Measurements from ENCODE around the gene OTOA.

The OTOA gene

DNA sequence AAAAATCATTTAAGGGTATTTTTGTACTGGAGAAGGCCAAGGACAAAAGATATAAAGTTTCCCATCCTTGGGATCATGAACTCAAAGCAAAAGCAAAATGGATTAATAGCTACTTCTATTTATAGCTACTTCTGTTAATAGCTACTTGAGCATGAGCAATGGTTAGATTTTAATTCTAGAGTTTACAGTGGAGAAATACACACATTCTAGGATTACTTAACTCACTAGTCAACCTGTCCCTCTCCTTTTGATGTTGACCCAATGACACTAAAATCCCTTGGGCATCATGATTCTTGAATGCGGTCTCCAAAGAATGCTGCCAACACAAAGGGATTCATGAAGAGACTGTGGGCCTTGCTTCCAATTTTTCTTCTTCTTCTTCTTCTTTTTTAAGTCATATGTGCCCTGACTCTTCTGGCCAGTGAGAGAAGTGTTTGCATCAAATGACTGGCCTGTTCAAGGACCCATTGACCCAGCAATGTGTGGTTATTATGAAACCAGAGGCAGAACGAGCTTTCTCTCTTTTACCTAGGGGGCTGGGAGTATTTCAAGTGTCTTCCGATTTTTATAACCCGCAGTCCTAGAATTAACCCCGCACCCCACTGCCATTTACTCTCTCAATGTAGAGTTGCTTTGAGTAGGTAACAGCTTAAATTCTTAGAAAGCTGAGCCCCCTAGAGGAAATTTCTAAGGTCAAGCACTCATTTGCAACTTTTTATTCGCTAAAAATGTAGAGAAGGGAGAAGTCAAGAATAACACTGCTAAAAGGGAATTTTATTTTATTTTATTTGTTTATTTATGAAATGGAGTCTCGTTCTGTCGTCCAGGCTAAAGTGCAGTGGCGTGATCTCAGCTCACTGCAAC is 34.6 kb downstream of the OTOA start:
- no peak for DNase-seq (ENCODE audit: low spot score)
- H3K4me3 ChIP-seq = no peak overlapping the region
- H3K27ac ChIP-seq = no peak overlapping the region
- TF ChIP-seq, protein P1, sequence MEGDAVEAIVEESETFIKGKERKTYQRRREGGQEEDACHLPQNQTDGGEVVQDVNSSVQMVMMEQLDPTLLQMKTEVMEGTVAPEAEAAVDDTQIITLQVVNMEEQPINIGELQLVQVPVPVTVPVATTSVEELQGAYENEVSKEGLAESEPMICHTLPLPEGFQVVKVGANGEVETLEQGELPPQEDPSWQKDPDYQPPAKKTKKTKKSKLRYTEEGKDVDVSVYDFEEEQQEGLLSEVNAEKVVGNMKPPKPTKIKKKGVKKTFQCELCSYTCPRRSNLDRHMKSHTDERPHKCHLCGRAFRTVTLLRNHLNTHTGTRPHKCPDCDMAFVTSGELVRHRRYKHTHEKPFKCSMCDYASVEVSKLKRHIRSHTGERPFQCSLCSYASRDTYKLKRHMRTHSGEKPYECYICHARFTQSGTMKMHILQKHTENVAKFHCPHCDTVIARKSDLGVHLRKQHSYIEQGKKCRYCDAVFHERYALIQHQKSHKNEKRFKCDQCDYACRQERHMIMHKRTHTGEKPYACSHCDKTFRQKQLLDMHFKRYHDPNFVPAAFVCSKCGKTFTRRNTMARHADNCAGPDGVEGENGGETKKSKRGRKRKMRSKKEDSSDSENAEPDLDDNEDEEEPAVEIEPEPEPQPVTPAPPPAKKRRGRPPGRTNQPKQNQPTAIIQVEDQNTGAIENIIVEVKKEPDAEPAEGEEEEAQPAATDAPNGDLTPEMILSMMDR (IDR thresholded peaks at IDR 0.05) = no peak

DNA sequence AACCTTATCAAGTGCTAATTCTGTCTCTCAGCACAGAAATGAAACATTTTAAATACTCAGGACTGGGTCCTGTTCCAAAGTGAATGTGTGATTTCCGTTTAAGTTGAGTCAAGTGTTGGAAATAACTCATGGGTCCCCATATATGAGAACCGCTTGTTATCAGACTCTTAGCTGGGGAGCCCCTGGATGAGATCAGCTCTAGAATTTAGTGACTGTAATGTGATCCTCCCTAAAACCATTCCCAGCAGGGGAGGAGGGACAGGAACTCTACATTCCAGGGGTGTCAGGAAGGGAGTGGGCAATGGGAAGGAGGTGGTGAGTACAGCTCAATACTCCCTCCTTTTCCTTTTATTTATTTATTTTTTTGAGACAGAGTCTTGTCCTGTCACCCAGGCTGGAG is 37.5 kb downstream of the OTOA start:
- no peak overlapping the region for H3K27ac ChIP-seq
- TF ChIP-seq, protein P1 (IDR thresholded peaks at IDR 0.05) = no peak
- no peak for DNase-seq (ENCODE audit: low spot score)
- H3K4me3 ChIP-seq = no peak overlapping the region

DNA sequence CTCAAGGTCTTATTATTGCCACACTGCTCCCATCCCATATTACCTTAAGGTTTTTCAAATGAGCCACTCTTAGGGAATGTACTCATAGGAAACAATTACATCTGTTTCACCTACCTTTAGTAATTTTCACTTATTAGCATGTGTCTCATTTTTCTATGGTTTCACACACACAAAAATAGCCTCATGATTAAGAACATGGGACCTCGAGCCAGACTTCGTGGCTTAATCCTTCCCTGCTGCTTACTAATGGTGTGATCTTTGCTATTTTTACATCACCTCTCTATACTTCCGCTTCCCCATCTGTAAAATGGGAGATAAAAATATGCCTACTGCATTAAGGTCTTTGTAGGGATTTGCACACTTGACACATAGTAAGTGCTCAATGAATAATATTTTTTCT is 38.5 kb downstream of the OTOA start:
- TF ChIP-seq, protein P1 (IDR thresholded peaks at IDR 0.05) = no peak
- DNase-seq (ENCODE audit: low spot score) = no peak
- no peak overlapping the region for H3K27ac ChIP-seq
- no peak overlapping the region for H3K4me3 ChIP-seq

DNA sequence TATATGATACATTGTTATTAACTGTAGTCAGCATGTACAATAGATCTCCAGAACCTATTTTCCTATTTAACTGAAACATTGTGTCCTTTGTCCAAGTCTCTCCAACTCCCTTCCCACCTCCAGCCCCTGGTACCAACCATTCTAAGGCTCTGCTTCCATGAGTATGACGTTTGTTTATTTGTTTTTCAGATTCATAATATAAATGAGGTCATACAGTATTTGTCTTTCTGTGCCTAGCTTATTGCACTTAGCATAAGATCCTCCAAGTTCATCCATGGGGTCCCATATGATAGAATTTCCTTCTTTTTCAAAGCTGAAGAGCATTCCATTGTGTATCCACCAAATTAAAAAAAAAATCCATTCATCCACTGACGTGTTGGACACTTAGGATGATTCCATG is 39.4 kb downstream of the OTOA start:
- no peak for DNase-seq (ENCODE audit: low spot score)
- H3K4me3 ChIP-seq = no peak overlapping the region
- no peak overlapping the region for H3K27ac ChIP-seq
- TF ChIP-seq, protein P1 (IDR thresholded peaks at IDR 0.05) = no peak

DNA sequence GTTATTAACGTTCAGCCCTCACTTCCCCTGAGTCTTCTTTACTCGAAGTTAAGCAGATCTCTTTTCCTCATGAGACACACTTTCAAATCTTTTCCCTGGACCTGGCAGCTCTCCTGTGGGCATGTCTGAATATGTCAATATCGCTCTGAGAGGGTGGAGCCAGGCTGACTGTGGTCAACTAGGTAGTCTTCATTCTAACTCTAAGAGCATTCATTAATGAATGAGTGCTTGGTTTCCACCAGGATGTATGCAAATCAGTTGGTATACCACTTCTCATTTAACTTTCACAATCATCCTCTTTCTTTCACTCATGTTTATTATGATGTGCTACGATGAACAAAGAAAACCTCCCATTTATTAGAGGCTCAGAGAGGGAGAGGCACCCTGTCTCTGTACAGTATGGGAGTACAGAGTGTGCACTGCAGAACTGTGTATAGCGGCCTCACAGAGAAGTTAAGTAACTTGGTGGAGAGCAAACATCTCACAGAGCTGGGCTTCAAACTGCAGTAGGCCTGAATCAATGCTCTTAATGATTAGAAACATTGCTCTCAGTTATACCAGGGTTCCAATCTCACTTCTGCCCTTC is 39.9 kb downstream of the OTOA start:
- TF ChIP-seq, protein P1 (IDR thresholded peaks at IDR 0.05) = no peak
- H3K27ac ChIP-seq = no peak overlapping the region
- no peak overlapping the region for H3K4me3 ChIP-seq
- no peak for DNase-seq (ENCODE audit: low spot score)

DNA sequence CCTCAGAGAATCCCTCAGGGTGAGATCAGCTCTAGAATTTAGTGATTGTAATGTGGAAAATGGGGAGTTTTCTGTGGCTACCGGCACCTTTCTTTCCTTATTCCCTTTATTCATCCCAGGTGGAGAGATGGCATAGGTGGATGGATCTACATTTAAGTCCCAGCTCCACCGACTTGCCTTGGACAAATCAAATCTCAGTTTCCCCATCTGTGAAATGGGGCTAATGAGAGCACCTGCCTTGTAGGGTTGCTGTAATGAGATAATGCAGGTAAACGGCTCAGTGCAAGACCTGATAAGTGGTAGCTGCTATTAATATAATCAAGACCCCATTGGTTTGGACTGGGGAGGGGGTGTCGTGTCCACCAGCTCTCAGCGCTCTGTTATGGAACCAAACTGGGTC is 40.5 kb downstream of the OTOA start:
- Histone ChIP-seq H3K4me3 (no peak overlapping the region), H3K27ac (no peak overlapping the region)
- TF ChIP-seq, protein P1 (IDR thresholded peaks at IDR 0.05) = no peak
- no peak for DNase-seq (ENCODE audit: low spot score)

DNA sequence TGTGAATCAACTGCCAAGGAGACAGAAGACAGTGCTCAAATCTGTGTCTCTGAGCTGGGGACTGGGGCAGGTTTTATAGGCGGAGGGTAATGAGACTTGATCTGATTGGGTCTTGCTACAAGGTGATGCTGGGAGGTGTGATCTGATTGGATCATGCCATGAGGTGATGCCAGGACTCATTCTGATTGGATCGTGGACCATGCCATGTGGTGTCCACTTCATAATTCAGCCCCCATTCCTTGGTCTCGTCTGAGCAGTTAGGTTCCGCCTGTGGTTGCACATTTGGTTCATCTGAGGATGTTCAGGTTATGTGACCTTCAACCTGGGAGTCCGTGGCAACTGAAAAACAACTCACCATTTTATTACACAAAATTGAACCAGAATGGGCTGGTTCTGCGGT is 41.0 kb downstream of the OTOA start:
- DNase-seq (ENCODE audit: low spot score) = no peak
- no peak overlapping the region for H3K4me3 ChIP-seq
- H3K27ac ChIP-seq = no peak overlapping the region
- TF ChIP-seq, protein P1 (IDR thresholded peaks at IDR 0.05) = no peak
